ENCODE results near the gene ADCY2. TPM values are rescaled to one million over a fixed set of nuclear protein-coding genes. Genes with fewer than 3 reads are reported as not detected.

Gene ADCY2
- total and polyA plus RNA-seq, 2 experiments from 2014 or later: 2.2 to 4.7 TPM

- no peak overlapping the region for H3K4me3 ChIP-seq
- TF ChIP-seq CTCF (IDR thresholded peaks at IDR 0.05; ENCODE audit: low read depth, low read length): no peak
- no peaks in the 10 kb centered on the region for H3K27me3 ChIP-seq
- H3K36me3 ChIP-seq: no peaks in the 10 kb centered on the region
- no peak overlapping the region for H3K27ac ChIP-seq
- no peaks in the 10 kb centered on the region for H3K9me3 ChIP-seq (ENCODE audit: low read depth)
- no peak for DNase-seq (ENCODE audit: low read depth in 1 of 2, low spot score in 1 of 2)
- H3K4me1 ChIP-seq (ENCODE audit: low read depth): no peaks in the 10 kb centered on the region
Observed at GRCh38 chr5:7814816-7815215, 418.9 kb downstream of the ADCY2 start.

GRCh38 chr5:7815892-7816534, 420.1 kb downstream of the ADCY2 start:
- peak; percentile 99 for TF ChIP-seq CTCF (IDR thresholded peaks at IDR 0.05; ENCODE audit: low read depth, low read length)
- Histone ChIP-seq H3K4me1 (ENCODE audit: low read depth) (no peaks in the 10 kb centered on the region), H3K27me3 (no peaks in the 10 kb centered on the region), H3K4me3 (no peak overlapping the region), H3K9me3 (ENCODE audit: low read depth) (no peaks in the 10 kb centered on the region), H3K36me3 (no peaks in the 10 kb centered on the region), H3K27ac (no peak overlapping the region)
- DNase-seq (ENCODE audit: low read depth in 1 of 2, low spot score in 1 of 2): peak; percentile 81 to 91

- TF ChIP-seq CTCF (IDR thresholded peaks at IDR 0.05; ENCODE audit: low read depth, low read length): no peak
- no peak for DNase-seq (ENCODE audit: low read depth in 1 of 2, low spot score in 1 of 2)
- Histone ChIP-seq H3K36me3 (no peaks in the 10 kb centered on the region), H3K4me1 (ENCODE audit: low read depth) (no peaks in the 10 kb centered on the region), H3K27ac (no peak overlapping the region), H3K9me3 (ENCODE audit: low read depth) (no peaks in the 10 kb centered on the region), H3K4me3 (no peak overlapping the region), H3K27me3 (no peaks in the 10 kb centered on the region)
Observed at GRCh38 chr5:7816535-7816901, 420.6 kb downstream of the ADCY2 start.

- Histone ChIP-seq H3K9me3 (ENCODE audit: low read depth) (no peaks in the 10 kb centered on the region), H3K4me3 (no peak overlapping the region), H3K36me3 (no peaks in the 10 kb centered on the region), H3K4me1 (ENCODE audit: low read depth) (no peaks in the 10 kb centered on the region), H3K27ac (no peak overlapping the region), H3K27me3 (no peaks in the 10 kb centered on the region)
- no peak for TF ChIP-seq CTCF (IDR thresholded peaks at IDR 0.05; ENCODE audit: low read depth, low read length)
- DNase-seq (ENCODE audit: low read depth in 1 of 2, low spot score in 1 of 2): no peak
Observed at GRCh38 chr5:7822449-7822848, 426.5 kb downstream of the ADCY2 start.

GRCh38 chr5:7823594-7823993, 427.7 kb downstream of the ADCY2 start:
- H3K27ac ChIP-seq: no peak overlapping the region
- no peaks in the 10 kb centered on the region for H3K36me3 ChIP-seq
- H3K4me3 ChIP-seq: no peak overlapping the region
- H3K4me1 ChIP-seq (ENCODE audit: low read depth): no peaks in the 10 kb centered on the region
- no peaks in the 10 kb centered on the region for H3K27me3 ChIP-seq
- H3K9me3 ChIP-seq (ENCODE audit: low read depth): no peaks in the 10 kb centered on the region
- DNase-seq (ENCODE audit: low read depth in 1 of 2, low spot score in 1 of 2): no peak
- TF ChIP-seq CTCF (IDR thresholded peaks at IDR 0.05; ENCODE audit: low read depth, low read length): no peak

Measured in cardiac muscle cell (in vitro differentiated cells and primary cell).